T-helper 17 cell (primary cell): ENCODE results near the gene HNRNPF. TPM values are rescaled to one million over a fixed set of nuclear protein-coding genes. Genes with fewer than 3 reads are reported as not detected.
"Not testable (repeated sequence)": the region's sequence is repeated elsewhere in the genome, so short reads cannot be mapped to it uniquely, and the experiment has no call there.

ENCODE experiments used
- ATAC-seq: fragments of 150-1000 bp; cut with Tn5 transposase; 2 replicates; pipeline ENCODE4 v1.10.0; 2021; ENCODE audit warnings: mild to moderate bottlenecking, moderate library complexity
- DNase-seq, 3 donors: peaks; one replicate each; pipeline versions ENCODE4 v3.0.0 to v3.0.0-alpha.2; 2020 to 2021
- H3K9me3 ChIP-seq: one replicate; pipeline ENCODE4 v1.7.0; 2013; ENCODE audit warnings: low read length, mild to moderate bottlenecking; ENCODE audit not compliant: control insufficient read depth, poor library complexity, severe bottlenecking
- H3K27ac Mint-ChIP-seq: one replicate; pipeline ENCODE4 v1.8.0; 2022; ENCODE audit warnings: mild to moderate bottlenecking, moderate library complexity, mixed read lengths
- H3K27me3 Mint-ChIP-seq: one replicate; pipeline ENCODE4 v1.8.0; 2022; ENCODE audit warnings: mixed read lengths
- H3K36me3 Mint-ChIP-seq: one replicate; pipeline ENCODE4 v1.8.0; 2022; ENCODE audit warnings: low read depth, mixed read lengths
- H3K4me1 Mint-ChIP-seq: one replicate; pipeline ENCODE4 v1.8.0; 2022; ENCODE audit warnings: mild to moderate bottlenecking, mixed read lengths
- H3K4me3 Mint-ChIP-seq: one replicate; pipeline ENCODE4 v1.8.0; 2022; ENCODE audit warnings: mild to moderate bottlenecking, moderate library complexity, mixed read lengths
- total RNA-seq, 4 donors: library from RNA in 2 of 4; stranded (reverse) in 2 of 4; gene quantifications; one replicate each; pipeline ENCODE4 v1.2.3 and lab custom pipeline; 2022 to 2026

The HNRNPF gene
- total RNA-seq, 2 donors from 2014 or later, result 131 to 144 TPM

- no peaks in the 10 kb centered on the region for H3K9me3 ChIP-seq
- no peak for ATAC-seq
- peaks cover 17% of the 10 kb centered on the region for H3K27me3 Mint-ChIP-seq
- H3K36me3 Mint-ChIP-seq, result peaks cover 11% of the 10 kb centered on the region
- DNase-seq, result no peak
- H3K27ac Mint-ChIP-seq, result no peak overlapping the region
- H3K4me3 Mint-ChIP-seq, result no peak overlapping the region
- peaks cover 33% of the 10 kb centered on the region for H3K4me1 Mint-ChIP-seq
Measured at GRCh38 chr10:43339136-43339535, 69.8 kb downstream of the HNRNPF start.

DNA sequence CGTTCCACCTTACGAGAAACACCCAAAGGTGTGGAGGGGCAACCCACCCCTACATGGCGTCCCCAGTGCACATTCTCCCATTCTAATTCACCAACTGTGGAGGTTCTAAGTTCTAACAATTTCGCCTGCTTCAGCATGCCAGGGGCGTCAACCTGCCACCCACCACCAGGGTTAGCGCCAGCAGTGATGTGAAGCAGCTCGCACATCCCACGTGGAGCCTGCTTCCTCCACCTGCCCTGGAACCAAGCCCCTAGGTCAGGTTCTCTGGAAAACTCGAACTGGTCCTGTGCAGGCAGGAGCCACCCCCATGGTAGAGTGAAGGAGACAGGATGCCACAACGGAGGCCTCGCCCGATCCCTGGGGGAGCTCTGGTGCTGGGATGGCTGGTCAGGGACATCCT, 70.9 kb downstream of the HNRNPF start:
- DNase-seq (no peak), ATAC-seq (no peak)
- no peaks in the 10 kb centered on the region for H3K9me3 ChIP-seq
- H3K27me3 Mint-ChIP-seq, result peaks cover 17% of the 10 kb centered on the region
- no peak overlapping the region for H3K4me3 Mint-ChIP-seq
- H3K36me3 Mint-ChIP-seq, result peaks cover 11% of the 10 kb centered on the region
- peaks cover 30% of the 10 kb centered on the region for H3K4me1 Mint-ChIP-seq
- peak overlapping the region; percentile 61 for H3K27ac Mint-ChIP-seq

DNA sequence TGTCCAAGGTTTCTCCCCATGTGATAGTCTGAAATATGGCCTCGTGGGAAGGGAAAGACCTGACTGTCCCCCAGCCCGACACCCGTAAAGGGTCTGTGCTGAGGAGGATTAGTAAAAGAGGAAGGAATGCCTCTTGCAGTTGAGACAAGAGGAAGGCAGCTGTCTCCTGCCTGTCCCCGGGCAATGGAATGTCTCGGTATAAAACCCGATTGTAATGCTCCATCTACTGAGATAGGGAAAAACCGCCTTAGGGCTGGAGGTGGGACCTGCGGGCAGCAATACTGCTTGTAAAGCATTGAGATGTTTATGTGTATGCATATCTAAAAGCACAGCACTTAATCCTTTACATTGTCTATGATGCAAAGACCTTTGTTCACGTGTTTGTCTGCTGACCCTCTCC, 71.5 kb downstream of the HNRNPF start:
- not testable (repeated sequence) for DNase-seq, H3K9me3 ChIP-seq, H3K27ac Mint-ChIP-seq, ATAC-seq, H3K4me3 Mint-ChIP-seq
- peaks cover 11% of the 10 kb centered on the region for H3K36me3 Mint-ChIP-seq
- H3K4me1 Mint-ChIP-seq, result peaks cover 36% of the 10 kb centered on the region
- peaks cover 17% of the 10 kb centered on the region for H3K27me3 Mint-ChIP-seq

GRCh38 chr10:43336641-43337318, 72.2 kb downstream of the HNRNPF start:
- peaks cover 11% of the 10 kb centered on the region for H3K36me3 Mint-ChIP-seq
- peaks cover 17% of the 10 kb centered on the region for H3K27me3 Mint-ChIP-seq
- ATAC-seq (no peak), DNase-seq (no peak)
- H3K9me3 ChIP-seq, result no peaks in the 10 kb centered on the region
- H3K27ac Mint-ChIP-seq, result no peak overlapping the region
- no peak overlapping the region for H3K4me3 Mint-ChIP-seq
- peaks cover 42% of the 10 kb centered on the region for H3K4me1 Mint-ChIP-seq

DNA sequence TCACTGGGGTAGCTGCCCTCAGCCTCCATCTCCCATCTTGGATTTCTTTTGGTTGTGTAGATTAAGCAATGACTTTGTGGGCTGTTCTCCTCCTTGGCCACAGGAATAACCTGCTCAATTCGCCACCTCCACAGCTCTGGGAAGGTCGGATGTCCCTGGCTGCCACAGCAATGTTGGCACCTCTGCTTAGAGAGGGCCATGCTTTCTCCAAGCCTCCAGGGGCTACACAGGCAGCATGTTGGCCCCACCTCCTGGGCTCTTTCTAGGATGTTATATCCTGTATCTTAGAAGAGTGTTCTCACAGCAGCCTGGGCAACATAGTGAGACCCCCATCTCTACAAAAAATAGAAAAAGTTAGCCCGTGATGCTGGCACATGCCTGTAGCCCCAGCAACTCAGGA, 72.9 kb downstream of the HNRNPF start:
- H3K36me3 Mint-ChIP-seq, result peaks cover 11% of the 10 kb centered on the region
- H3K9me3 ChIP-seq, result no peaks in the 10 kb centered on the region
- no peak overlapping the region for H3K27ac Mint-ChIP-seq
- H3K27me3 Mint-ChIP-seq, result peaks cover 17% of the 10 kb centered on the region
- ATAC-seq, result no peak
- no peak overlapping the region for H3K4me3 Mint-ChIP-seq
- peaks cover 46% of the 10 kb centered on the region for H3K4me1 Mint-ChIP-seq
- DNase-seq, result no peak

Other genes starting within 250 kb of the HNRNPF start
- gene RASGEF1A, start 142.1 kb downstream of the HNRNPF start, total RNA-seq, result 1 to 10 TPM; 3.1 to 3.4 TPM
- not detected for gene FXYD4, start 37.5 kb downstream of the HNRNPF start, total RNA-seq
- 1 to 10 TPM; 7.9 to 8.7 TPM for gene ZNF487, start 27.9 kb upstream of the HNRNPF start, total RNA-seq
- gene ZNF239, start 165.4 kb upstream of the HNRNPF start, total RNA-seq, result 1 to 10 TPM in 1 of 2 donors, under 1 TPM in 1; 0.96 to 1.1 TPM
- gene ZNF485, start 197.3 kb upstream of the HNRNPF start, total RNA-seq, result 1 to 10 TPM; 2.4 to 2.9 TPM
- gene ZNF32, start 239.7 kb upstream of the HNRNPF start, total RNA-seq, result 10 to 100 TPM; 19.0 to 19.2 TPM